ENCODE results near the gene BAIAP2L2.
"Not testable (repeated sequence)": the region's sequence is repeated elsewhere in the genome, so short reads cannot be mapped to it uniquely, and the experiment has no call there.

BAIAP2L2 gene

DNA sequence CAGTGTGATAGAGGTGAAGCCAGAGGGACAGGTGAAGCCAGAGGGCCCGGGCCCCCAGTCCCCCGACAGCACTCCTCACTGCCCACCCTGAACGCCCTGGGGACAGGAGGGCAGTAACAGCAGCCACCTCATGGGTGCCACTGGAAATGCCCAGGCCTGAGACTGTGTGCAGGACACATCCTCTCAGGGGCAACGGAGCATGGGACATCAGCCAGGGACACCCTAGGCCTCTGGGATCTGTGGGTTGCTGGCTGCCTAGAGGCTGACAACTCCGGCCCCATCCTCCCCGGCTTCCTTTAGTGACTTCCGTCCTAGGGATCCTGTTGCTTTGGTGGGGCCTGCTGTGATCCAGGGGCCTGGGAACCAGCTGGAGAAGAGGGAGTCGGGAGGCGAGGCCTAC lies 17.4 kb upstream of the BAIAP2L2 start:
- no peak for DNase-seq (ENCODE audit: low read depth)

DNA sequence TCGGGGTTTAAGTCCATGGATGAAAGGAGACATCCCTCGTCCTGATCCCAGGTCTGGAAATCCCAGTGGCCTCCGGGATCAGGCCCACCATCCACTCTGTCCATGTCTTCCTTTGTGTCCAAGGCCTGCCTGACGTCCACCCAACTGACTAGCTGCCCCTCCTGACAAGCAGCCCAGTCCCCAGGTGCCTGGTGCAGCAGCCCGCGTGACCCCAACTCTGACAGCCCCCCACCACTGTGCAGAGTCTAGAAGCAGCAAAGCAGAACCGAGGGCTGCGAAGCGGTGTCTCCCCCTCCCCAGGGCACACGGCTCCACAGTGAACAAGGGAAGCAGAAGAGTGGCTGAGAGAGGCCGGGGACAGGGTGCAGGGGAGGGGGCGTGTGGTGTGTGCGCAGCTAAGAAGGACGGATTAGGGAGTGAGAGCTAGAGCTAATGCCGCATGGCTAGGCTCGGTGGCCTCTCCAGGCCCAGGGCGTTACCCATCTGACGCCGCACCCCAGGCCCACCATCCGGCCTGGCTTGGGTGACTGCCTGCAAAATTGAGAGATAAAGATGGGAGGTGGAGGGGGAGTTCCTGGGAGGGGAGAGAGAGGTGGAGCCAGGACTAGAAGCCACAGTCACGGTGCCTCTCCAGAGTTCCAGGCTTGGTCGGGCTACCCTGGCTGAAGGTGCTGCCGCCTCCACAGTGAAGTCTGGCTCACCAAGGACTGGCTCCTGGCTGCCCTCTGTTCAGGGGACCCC lies 16.6 kb upstream of the BAIAP2L2 start:
- no peak for DNase-seq (ENCODE audit: low read depth)

DNA sequence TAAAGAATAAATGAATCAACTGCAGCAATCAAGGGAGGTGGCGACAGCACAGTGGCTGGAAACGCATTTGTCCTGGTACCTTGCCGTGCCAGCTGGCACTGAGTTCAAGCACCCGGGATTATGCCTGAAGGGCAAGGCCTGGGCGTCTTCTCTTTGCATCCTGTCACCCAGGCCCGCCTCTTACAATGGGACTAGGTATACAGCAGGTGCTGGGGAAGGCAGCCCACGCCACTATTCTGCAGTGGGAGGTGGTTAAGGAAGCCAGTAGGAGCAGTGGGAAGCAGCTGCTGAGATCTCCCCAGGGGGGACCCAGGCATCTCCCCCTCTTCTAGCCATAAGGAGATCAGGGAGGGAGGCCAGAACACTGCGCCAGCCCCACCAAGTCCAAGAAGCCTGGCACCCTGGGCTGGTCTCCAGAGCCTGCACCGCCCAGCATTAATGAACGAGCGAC lies 15.3 kb upstream of the BAIAP2L2 start:
- DNase-seq (ENCODE audit: low read depth), result no peak

DNA sequence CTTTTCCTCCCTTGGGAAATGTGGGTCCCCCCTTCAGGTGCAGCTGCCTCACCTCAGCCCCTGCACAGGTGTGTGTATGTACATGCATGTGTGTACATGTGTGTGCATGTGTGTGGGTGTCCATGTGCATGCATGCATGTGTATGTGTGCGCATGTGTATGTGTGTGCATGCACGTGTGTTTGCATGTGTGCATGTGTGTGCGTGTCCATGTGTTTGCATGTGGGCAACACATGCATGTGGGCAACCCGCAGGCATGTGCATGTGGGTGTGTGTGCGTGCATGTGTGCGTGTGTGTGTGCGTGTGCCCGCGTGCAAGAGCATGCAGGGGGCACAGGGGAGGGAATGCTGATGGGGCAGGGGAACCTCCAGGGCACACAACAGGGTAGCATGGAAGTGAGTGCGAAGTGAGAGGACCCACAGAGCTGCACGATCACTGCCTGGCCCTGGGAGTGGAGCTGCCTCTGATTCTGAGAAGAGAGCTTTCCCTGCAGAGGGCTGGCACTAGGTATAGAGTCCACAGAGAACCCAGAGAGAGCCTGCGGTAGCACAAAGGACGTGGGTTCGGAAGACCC lies 14.6 kb upstream of the BAIAP2L2 start:
- no peak for DNase-seq (ENCODE audit: low read depth)

DNA sequence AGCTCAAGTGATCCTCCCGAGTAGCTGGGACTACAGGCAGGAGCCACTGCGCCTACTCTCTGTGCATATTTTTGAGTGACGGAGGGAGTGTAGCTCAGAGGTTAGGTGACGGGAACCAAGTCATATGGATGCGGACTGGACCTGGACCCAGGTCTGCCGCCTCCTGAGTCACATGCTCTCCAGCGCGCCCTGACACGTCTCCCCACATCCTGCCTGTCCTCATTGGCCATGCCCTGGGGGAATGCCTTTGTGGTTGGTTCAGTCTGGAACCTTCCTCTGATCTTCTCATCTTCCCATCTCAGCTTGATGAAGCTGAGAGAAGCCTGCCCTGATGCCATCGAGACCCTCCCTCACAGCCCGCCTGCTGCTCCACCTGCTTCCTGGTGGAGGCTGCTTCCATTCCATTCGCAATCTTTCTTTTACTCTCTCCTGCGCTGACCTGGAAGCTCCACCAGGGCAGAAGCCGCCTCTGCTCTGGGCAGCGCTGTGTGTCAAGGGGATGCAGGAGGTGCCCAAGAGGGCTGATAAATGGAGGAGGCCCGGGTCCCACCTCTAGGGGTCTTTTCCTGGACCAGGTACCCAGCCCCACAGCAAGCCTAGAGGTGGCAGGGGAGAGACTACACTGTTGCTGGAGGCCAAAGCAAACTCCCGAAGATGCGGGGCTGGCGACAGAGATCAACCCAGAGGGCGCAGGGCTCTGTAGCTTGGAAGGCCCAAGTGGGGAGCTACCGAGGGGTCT lies 13.9 kb upstream of the BAIAP2L2 start:
- no peak for DNase-seq (ENCODE audit: low read depth)

DNA sequence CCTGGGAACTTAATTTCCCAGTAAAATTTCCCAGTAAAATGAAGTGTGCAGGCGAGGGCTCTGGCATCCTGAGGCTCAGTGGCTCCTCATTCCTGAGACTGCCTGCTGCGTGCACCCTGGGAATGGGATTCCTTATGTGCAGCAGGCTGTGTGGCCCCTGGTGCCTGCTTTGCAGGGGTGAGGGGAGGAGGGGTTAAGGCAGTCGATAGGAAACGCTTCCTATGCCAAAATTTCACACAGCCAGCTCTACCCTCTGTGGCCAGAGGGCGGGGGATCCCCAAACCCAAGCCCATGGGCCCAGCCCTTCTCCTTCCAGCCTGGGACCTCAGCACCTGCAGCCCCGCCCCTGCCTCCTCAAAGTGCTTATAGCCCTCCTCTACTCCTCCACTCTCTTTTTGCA lies 12.1 kb upstream of the BAIAP2L2 start:
- no peak for DNase-seq (ENCODE audit: low read depth)

DNA sequence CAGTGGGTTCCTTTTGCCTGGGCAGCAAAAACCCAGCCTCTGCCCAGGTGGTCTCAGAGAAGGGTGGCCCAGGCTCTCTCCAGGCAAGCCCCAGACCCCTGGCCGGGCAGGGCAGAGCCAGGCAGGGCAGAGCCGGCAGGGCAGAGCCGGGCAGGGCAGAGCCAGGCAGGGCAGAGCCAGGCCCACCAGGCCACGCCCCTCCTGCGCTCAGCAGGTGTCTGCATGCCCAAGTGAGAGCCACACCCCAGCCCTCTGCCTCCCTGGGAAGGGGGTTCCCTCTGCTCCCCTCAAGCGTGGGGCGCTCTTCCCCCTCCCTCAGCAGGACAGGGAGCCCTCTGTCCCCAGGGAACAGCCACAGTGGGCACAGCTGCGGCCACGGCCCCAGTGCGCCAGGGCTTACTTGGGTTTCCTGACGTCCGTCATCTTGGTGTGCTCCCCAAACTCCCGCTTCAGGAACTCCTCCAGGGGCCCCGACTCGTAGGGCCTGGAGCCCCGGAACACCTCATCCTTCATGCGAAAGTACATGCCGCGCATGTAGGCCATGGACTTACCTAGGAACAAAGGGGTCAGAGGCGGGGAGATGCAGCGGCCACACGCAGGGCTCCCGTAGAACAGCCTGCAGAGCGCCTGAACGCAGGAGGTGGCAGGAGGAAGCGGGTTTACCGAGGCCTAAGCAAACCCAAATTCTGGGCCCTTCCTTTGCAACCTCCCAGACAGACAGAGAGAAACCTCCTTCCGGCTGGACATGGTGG lies 10.1 kb upstream of the BAIAP2L2 start:
- no peak for DNase-seq (ENCODE audit: low read depth)

DNA sequence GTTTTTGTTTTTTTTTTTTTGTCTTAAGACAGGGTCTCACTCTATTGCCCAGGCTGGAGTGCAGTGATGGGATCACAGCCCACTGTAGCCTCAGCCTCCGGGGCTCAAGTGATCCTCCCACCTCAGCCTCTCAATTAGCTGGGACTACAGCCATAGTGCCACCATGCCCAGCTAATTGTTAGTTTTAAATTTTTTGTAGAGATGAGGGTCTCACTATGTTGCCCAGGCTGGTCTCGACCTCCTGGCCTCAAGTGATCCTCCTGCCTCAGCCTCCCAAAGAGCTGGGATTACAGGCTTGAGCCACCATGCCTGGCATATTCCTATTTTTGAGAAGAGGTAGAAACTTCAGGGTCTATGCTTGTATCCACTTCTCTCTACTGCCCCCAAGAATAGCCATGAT lies 8.3 kb upstream of the BAIAP2L2 start:
- DNase-seq (ENCODE audit: low read depth), result not testable (repeated sequence)

DNA sequence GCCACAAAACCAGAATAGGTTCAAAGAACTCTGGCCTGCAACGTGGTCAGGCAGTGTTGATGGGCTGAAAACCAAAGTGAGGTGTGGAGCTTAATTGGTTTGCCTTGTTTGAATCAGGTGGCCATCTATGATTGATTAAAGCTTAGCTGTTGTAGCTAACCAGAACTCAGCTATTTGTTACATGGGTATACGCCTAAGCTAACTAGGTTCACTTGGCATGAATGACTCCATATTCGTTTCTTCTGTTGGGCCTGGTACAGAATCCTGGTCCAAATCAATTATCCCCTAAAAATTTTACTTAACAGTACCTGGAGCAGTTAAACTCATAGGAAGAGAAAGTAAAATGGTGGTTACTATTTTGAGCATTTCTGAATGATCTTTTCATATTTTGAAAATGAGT lies 7.7 kb upstream of the BAIAP2L2 start:
- no peak for DNase-seq (ENCODE audit: low read depth)

DNA sequence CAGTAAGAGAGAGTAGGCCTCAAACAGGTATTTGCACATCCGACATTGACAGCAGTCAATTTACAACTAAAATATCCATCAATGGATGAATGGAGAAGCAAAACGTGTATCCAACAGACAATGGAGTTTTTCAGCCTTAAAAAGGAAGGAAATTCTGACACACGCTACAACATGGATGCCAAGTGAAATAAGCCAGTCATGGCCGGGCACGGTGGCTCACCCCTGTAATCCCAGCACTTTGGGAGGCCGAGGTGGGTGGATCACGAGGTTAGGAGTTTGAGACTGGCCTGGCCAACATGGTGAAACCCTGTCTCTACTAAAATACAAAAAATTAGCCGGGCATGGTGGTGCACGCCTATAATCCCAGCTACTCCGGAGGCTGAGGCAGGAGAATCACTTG lies 7.1 kb upstream of the BAIAP2L2 start:
- DNase-seq (ENCODE audit: low read depth), result not testable (repeated sequence)

DNA sequence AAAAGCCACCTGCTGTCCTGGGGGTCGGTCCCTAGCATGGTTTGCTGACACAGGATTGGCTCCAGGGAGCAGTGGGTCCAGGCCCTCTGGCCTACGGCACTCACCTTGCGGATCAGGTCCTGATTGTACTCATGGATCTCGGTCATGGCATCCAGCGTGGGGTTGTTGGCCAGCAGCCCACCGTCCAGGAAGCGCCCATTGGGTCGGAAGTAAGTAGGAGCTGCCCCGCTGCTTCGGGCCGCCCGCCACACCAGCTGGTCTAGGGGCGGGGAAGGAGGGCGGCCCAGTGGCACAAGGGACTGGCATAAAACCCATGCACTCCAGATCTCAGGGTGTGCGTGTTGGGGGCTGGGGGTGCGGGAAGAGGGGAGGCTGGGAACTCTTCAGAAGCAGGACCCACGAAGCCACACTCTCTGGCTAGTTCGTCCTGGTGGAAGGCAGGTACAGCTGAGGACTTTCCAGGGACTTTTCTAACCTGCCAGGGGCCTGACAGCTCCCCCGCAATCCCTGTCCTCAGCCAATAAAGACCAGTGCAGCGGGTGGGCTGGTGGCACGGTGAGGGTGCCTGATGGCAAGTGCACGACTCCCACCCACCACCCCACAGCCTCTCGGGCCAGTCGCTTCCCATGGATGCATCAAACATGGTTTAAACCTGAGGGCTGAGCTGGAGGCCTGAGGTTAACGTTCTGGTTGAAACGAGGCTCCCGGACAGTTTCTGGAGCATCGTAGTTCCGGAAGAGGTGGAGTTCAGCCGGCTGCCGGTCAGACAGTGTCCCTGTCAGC lies 5.1 kb upstream of the BAIAP2L2 start:
- no peak for DNase-seq (ENCODE audit: low read depth)

DNA sequence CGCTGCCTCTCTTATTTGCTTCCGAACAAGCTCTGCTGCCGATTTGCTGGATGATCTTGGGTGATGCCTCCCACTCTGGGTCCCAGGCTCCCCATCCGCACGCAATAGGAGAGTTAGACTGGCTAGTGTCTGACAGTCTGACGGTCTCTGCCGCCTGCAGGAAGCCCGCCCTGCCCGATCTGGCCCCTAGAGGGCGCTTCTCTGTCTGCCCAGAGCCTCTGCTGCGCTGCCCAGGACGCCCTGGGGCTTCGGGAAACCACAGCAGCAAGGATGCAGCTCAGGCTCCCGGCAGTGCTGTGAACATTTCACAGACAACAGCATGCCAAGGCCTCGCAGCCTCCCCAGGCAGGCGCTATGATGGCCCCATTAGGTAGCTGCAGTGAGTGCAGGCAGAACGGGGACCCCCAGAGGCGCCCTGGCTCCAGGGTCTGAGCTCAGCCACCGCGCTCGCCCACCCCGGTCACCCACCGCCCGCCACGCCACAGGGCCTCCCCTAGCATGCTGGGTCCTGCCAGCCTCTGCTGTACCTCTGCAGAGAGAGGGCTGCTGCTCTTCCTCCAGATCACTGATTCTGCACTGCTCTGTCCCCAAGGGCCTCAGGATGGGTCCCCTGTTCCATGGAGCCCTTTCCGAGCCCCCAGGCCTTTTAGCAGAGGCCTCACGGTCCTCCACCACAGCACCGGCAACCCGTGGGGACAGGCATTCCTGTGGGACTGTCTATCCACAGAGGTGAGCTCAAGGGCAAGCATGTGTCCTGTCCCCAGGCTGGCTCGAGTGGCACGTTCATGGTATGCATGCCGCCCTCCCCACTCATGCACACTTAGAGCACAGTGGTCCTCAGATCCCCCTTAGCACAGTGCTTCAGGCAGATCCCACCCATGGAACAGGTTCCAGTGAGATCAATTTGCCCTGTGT lies 4.3 kb upstream of the BAIAP2L2 start:
- DNase-seq (ENCODE audit: low read depth), result peak; percentile 58

DNA sequence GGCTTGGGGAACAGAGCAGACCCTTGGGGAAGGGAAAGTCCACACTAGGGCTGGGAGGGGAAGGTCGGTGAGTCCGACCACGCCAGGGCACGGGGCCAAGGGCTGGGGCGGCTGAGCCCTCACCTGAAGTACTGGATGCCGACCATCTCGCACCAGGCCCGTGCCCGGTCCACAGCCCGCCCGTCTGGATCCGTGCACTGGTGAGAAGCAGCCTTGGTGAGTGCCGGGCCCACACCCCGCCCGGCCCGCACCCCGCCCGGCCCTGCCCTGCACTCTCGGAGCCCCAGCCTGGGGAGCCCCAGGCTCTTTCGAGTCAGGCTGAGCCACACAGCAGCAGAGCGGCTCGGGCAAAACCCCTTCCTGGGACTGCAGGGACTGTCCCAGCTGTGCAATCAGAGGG lies 1.9 kb upstream of the BAIAP2L2 start:
- DNase-seq (ENCODE audit: low read depth), result no peak

DNA sequence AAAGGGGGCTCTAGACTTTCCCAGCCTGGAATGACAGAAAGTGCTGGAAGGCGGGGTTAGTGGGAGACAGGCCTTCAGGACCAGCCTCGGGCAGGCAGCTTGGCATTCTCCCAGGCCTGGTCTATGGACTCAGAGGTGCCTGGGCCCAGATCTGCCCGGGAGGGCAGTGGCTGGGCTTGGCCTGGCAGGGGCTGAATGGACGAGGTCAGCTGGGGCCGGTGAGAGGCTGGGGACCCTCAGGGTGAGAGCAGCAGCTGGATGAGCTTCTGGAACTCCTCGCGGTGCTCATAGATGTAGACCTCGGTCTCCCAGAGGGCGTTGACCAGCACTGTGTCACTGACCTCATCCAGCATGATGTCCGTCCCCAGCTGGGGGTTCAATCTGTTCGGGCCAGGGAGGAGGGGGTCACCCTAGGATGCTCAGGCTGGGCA lies 1.5 kb upstream of the BAIAP2L2 start:
- no peak for DNase-seq (ENCODE audit: low read depth)

DNA sequence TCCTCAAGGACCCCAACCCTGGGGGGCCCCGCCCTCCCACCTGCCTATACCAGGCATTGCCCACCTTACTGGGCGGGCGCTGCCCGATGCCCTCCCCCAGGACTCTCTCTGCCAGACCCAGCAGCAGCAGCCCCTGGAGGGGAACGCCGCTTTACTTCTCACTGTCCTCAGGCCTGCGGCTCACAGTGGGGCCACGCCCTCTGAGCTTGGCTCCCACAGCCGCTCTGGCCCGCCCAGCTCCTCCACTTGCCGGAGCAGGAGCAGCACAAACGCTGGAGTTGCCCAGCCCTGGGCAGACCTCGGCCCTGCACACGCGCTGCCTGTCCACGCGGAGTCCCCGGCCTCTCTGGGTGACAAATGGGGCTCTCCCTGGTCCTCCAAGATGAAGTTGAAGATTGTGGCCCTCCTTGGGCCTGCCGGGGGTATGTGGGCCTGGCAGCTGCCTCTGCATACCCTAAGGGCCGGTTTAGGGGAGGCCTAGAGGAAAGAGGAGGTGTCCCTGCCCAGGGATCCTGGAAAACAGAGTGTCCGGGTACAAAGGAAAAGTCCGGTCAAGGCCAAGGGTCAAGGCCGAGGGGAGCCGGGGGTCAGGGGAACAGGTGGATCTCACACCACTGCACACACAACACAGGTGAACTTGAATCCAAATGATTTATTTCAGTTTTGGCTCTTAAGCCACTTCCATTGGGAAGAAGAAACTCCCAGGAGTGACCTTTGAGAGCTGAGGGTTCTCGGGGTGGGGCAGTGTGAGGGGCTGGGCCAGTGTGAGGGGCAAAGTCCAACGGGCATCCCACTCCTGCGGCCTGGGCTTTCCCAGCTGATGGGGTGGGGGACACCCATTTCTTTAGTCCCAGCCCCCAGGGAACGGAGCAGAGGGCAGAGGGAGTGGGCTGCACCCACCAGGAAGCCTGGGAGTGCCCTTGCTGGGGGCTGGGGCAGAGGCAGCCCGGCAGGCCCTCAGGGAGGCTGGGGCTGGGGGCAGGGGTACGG lies 674 bp upstream of the BAIAP2L2 start:
- DNase-seq (ENCODE audit: low read depth), result no peak

DNA sequence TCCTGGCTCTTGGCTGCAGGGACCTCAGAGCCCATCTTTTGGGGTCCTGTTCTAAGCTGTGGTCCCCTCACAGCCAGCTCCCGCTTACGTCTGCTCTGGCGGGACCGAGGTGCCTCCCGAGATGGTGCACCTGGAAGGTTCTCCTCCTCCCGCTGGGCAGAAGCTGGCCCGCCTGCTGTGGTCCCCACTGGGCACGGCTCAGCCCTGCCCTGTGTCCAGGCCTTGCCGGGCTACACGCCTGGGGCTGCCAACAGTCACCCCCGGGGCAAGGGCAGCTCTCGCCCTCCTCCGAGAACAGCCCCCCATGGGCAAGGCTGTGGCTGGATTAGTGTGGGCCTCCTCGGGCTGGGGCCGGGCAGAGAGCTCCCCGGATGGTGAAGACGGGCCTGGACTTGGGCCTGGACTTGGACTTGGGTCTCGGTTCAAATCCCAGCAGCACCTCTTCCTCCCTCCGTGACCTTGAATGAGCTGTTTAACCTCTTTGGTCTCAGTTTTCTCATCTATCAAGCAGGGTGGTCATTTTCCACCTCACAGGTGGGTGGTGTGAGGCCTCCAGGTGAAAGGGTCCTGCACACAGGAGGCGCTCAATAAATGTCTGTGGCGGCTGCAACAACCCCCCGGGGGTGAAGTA lies 998 bp downstream of the BAIAP2L2 start:
- no peak for DNase-seq (ENCODE audit: low read depth)

DNA sequence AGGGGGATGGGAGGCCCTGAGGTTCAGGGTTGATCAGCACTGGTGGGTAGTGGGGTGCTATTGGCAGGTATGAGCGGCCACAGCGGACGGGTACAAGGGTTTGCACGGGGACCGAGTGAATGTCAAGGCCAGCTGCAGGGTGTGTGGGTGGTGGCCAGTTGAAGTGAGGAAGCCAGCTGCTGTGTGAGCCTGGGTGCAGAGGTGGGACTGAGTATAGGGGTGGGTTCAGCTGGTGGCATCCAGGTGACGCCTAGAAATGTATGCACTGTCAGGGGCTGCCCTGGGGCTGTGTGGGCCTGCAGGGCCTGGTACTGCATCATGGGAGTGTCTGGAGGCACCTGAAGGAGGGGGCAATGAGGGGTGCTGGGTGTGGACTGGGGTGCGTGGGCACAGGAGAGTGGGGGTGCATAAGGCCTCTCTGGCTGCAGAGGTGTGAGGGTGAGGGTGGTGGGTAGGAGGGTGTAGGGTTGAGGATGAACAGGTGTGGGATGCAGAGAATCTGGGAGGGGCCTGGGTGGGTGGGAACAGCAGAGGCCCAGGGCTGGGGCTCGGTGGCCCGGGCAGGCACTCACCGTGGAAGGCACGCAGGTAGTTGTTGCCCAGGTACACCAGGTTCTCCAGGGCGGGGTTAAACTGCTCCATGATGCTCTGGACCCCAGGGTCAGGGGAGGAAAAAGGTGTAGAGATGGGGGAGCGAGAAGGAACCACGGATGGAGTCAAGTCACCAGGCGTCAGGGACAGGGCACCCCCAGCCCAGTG lies 1.7 kb downstream of the BAIAP2L2 start:
- DNase-seq (ENCODE audit: low read depth), result no peak
